ENCODE data around the gene KLC1. TPM values are rescaled to one million over a fixed set of nuclear protein-coding genes. Genes with fewer than 3 reads are reported as not detected.

Gene KLC1
- total and polyA plus RNA-seq, 2 donors (not counting 1 experiment from before 2014, with no cell fraction given) = 102 to 243 TPM

DNA sequence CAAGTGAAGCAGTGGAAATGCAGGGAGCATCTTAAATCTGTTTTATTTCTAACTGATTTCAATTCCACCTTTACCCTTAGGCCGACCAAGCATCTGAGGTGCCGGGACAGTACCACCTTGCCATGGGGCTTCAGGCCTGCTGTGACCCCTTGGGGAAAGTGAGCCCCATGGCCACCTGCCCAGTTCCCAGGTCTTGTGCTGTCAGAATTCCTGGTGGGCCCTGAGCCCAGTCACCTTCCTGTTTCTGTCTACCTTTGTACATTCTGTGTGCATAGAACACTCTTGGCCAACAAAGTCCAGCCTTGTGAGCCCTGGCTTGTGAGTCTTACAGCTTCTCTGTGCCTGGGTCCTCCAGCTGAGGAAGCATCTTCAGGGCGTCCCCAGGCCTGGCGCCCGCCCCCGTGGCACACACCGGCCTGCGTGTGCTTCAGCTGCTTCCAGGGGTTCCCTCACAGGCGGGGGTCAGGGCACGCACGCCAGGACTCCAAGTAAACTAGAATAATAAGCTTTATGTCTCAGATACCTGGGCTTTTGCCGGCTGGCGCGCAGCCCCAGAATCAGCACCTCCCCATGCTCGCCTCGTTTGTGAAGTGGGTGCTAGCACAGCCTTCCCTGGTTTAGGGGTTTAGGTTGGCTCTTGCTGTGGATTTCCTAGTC, 96.9 kb downstream of the KLC1 start:
- Histone ChIP-seq H3K4me2 (replicated peaks; ENCODE audit: low read depth, low read length, poor library complexity, severe bottlenecking) (no peak overlapping the region), H4K20me1 (ENCODE audit: control insufficient read depth, insufficient read depth, low read length, poor library complexity, severe bottlenecking) (peaks cover 6% of the 10 kb centered on the region), H3K79me2 (ENCODE audit: control insufficient read depth, insufficient read depth, low read length) (peaks cover 6% of the 10 kb centered on the region), H3K27me3 (replicated peaks in 1 of 4; ENCODE audit: control extremely low read depth in 1 of 4, control insufficient read depth in 3 of 4, insufficient read depth in 4 of 4, low read length in 3 of 4) (no peaks in the 10 kb centered on the region), H2AFZ (ENCODE audit: insufficient read depth, low read depth, low read length, poor library complexity, severe bottlenecking) (no peak overlapping the region), H3K9me3 (ENCODE audit: control extremely low read depth in 1 of 3, control insufficient read depth in 2 of 3, insufficient read depth in 1 of 3, low read length in 2 of 3) (no peaks in the 10 kb centered on the region), H3K4me1 (ENCODE audit: control insufficient read depth in 2 of 2, insufficient read depth in 2 of 2, low read length in 2 of 2) (no peaks in the 10 kb centered on the region), H3K36me3 (replicated peaks in 1 of 2; ENCODE audit: control extremely low read depth in 1 of 2, control insufficient read depth in 1 of 2, extremely low read depth in 1 of 2, insufficient read depth in 2 of 2, low read length in 1 of 2) (peaks cover 0 to 8% of the 10 kb centered on the region in 2 experiments), H3K4me3 (ENCODE audit: control extremely low read depth in 1 of 5, extremely low read depth in 1 of 5, insufficient read depth in 1 of 5, low read depth in 2 of 5, low read length in 4 of 5) (no peak overlapping the region), H3K27ac (ENCODE audit: low read length in 2 of 2) (no peak overlapping the region), H3K9ac (ENCODE audit: low read length) (no peak overlapping the region)
- ChIA-PET CTCF (no interaction called here), POLR2A (interaction anchor here (0.6 kb wide), 1 partner anchor 198 kb away, joined by 3 read pairs; no protein-coding TSS in a partner anchor)
- H3K9me3 Mint-ChIP-seq (ENCODE audit: insufficient read depth) = no peaks in the 10 kb centered on the region
- intact Hi-C loops (cut with micrococcal nuclease) = no loop called here
- no peaks in the 10 kb centered on the region for H3K4me1 Mint-ChIP-seq
- DNase-seq = no peak
- H3K4me3 Mint-ChIP-seq = no peak overlapping the region
- no peak for ATAC-seq (ENCODE audit: low read depth)
- H3K27me3 Mint-ChIP-seq = no peaks in the 10 kb centered on the region
- no peak overlapping the region for H3K27ac Mint-ChIP-seq
- no peak for TF ChIP-seq EZH2 (IDR thresholded peaks at IDR 0.05; ENCODE audit: borderline replicate concordance, insufficient read depth, low read depth, low read length, poor library complexity, severe bottlenecking)
- TF ChIP-seq, protein P1, sequence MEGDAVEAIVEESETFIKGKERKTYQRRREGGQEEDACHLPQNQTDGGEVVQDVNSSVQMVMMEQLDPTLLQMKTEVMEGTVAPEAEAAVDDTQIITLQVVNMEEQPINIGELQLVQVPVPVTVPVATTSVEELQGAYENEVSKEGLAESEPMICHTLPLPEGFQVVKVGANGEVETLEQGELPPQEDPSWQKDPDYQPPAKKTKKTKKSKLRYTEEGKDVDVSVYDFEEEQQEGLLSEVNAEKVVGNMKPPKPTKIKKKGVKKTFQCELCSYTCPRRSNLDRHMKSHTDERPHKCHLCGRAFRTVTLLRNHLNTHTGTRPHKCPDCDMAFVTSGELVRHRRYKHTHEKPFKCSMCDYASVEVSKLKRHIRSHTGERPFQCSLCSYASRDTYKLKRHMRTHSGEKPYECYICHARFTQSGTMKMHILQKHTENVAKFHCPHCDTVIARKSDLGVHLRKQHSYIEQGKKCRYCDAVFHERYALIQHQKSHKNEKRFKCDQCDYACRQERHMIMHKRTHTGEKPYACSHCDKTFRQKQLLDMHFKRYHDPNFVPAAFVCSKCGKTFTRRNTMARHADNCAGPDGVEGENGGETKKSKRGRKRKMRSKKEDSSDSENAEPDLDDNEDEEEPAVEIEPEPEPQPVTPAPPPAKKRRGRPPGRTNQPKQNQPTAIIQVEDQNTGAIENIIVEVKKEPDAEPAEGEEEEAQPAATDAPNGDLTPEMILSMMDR (IDR thresholded peaks at IDR 0.05) = no peak
- WGBS (ENCODE audit: insufficient coverage) = 94% methylated on average over 15 of the region's 16 CpGs

DNA sequence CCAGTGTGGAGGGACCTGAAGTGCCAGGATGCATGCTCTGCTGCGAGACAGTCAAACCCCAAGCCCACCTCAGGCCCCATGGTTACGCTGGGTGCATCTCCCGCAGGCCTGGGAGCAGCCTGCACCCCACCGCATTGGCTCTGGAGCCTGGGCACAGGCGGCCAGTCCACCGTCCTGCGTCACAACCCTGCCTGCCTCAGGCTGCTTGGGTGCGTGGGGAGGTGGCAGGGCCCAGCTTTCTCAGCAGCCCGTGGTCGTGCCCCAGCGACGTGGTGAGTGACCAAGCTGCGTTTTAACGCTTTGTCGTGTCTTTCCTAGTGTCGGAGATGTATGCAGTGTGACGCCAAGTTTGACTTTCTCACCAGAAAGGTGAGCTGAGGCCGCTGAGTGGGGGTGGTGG, 97.5 kb downstream of the KLC1 start:
- Mint-ChIP-seq H3K4me3 (no peak overlapping the region), H3K9me3 (ENCODE audit: insufficient read depth) (no peaks in the 10 kb centered on the region), H3K27ac (no peak overlapping the region), H3K27me3 (no peaks in the 10 kb centered on the region), H3K4me1 (no peaks in the 10 kb centered on the region)
- Histone ChIP-seq H3K79me2 (ENCODE audit: control insufficient read depth, insufficient read depth, low read length) (peaks cover 6% of the 10 kb centered on the region), H4K20me1 (ENCODE audit: control insufficient read depth, insufficient read depth, low read length, poor library complexity, severe bottlenecking) (no peaks in the 10 kb centered on the region), H3K27ac (ENCODE audit: low read length in 2 of 2) (no peak overlapping the region), H3K9ac (ENCODE audit: low read length) (no peak overlapping the region), H3K4me1 (ENCODE audit: control insufficient read depth in 2 of 2, insufficient read depth in 2 of 2, low read length in 2 of 2) (no peaks in the 10 kb centered on the region), H3K27me3 (replicated peaks in 1 of 4; ENCODE audit: control extremely low read depth in 1 of 4, control insufficient read depth in 3 of 4, insufficient read depth in 4 of 4, low read length in 3 of 4) (no peaks in the 10 kb centered on the region), H3K4me3 (ENCODE audit: control extremely low read depth in 1 of 5, extremely low read depth in 1 of 5, insufficient read depth in 1 of 5, low read depth in 2 of 5, low read length in 4 of 5) (no peak overlapping the region), H3K4me2 (replicated peaks; ENCODE audit: low read depth, low read length, poor library complexity, severe bottlenecking) (no peak overlapping the region), H3K9me3 (ENCODE audit: control extremely low read depth in 1 of 3, control insufficient read depth in 2 of 3, insufficient read depth in 1 of 3, low read length in 2 of 3) (no peaks in the 10 kb centered on the region), H3K36me3 (replicated peaks in 1 of 2; ENCODE audit: control extremely low read depth in 1 of 2, control insufficient read depth in 1 of 2, extremely low read depth in 1 of 2, insufficient read depth in 2 of 2, low read length in 1 of 2) (peaks cover 0 to 8% of the 10 kb centered on the region in 2 experiments), H2AFZ (ENCODE audit: insufficient read depth, low read depth, low read length, poor library complexity, severe bottlenecking) (no peak overlapping the region)
- WGBS (ENCODE audit: insufficient coverage) = 97% methylated on average over 18 of the region's 18 CpGs
- DNase-seq = no peak
- CTCF ChIA-PET = no interaction called here
- no peak for ATAC-seq (ENCODE audit: low read depth)
- POLR2A ChIA-PET = interaction anchor here (0.6 kb wide), 1 partner anchor 199 kb away, joined by 3 read pairs; no protein-coding TSS in a partner anchor
- intact Hi-C loops (cut with micrococcal nuclease) = no loop called here
- TF ChIP-seq, protein P1 (IDR thresholded peaks at IDR 0.05) = no peak
- TF ChIP-seq EZH2 (IDR thresholded peaks at IDR 0.05; ENCODE audit: borderline replicate concordance, insufficient read depth, low read depth, low read length, poor library complexity, severe bottlenecking) = no peak

Measured in B cell (primary cell).